A673 (cell line): ENCODE measurements around the gene ARSG.

Experiments
- EZH2 ChIP-seq: fragments of 200-600 bp; sonication (generic); IDR thresholded peaks from 2 replicates; pipeline ENCODE4 v1.6.1; 2017; ENCODE audit warnings: borderline replicate concordance, low read depth, mild to moderate bottlenecking, mixed read lengths, antibody characterized with exemption, low read length; ENCODE audit not compliant: poor library complexity, severe bottlenecking
- TF ChIP-seq, protein P1 (sequence below): fragments of 300-800, 200-600 bp; sonication (generic); conservative IDR thresholded peaks from 2 replicates; pipeline ENCODE4 v1.5.1; 2017; ENCODE audit warnings: low read depth, mild to moderate bottlenecking, antibody characterized with exemption, low read length, moderate library complexity, mixed read lengths

DNA sequence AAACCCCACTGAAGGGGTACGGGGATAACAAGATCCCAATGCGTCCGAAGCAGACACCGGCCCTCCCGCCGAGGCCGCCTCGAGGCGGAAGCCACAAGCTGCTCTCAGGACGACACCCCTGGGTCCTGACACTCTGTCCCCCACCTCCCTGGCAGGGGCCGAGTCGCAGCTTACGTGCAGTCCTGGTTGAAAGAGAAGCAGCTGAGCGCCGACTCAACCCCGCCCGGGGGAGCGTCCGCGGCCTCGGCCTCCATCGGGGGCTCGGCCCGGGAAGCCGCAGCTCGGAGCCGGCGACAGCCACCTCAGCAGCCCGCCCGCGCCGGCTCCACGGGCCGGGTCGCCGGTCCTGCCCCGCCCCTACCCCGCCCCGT is 165.9 kb downstream of the ARSG start, which contains the start of gene WIPI1:
- TF ChIP-seq, protein P1, sequence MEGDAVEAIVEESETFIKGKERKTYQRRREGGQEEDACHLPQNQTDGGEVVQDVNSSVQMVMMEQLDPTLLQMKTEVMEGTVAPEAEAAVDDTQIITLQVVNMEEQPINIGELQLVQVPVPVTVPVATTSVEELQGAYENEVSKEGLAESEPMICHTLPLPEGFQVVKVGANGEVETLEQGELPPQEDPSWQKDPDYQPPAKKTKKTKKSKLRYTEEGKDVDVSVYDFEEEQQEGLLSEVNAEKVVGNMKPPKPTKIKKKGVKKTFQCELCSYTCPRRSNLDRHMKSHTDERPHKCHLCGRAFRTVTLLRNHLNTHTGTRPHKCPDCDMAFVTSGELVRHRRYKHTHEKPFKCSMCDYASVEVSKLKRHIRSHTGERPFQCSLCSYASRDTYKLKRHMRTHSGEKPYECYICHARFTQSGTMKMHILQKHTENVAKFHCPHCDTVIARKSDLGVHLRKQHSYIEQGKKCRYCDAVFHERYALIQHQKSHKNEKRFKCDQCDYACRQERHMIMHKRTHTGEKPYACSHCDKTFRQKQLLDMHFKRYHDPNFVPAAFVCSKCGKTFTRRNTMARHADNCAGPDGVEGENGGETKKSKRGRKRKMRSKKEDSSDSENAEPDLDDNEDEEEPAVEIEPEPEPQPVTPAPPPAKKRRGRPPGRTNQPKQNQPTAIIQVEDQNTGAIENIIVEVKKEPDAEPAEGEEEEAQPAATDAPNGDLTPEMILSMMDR = no peak
- no peak for TF ChIP-seq EZH2
